ENCODE measurements around the gene ACTR1B. TPM values are rescaled to one million over a fixed set of nuclear protein-coding genes. Genes with fewer than 3 reads are reported as not detected.

Gene ACTR1B
- total RNA-seq, 4 donors from 2014 or later = 64.9 to 106 (median 76.3) TPM

DNA sequence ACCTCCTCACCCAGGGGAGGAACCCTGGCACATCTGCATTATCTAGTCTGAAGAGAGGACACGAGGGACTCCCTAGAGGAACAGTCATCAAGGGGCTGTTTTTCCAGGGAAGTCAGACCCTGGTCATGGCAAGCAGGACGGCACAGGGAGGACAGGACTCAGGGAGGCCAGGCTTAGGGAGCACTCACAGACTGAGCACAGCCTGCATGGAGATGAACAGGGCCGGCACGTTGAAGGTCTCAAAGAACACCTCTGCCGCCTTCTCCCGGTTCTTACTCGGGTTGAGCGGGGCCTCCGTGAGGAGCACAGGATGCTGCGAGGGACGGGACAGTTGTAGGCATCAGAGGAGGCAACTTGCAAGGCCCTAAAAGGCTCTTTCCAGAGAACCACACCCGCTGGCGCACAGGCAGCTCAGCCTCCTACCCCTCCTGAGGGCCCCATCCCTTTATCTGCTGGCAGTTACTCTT, 5.1 kb downstream of the ACTR1B start:
- DNase-seq = no peak
- no peaks in the 10 kb centered on the region for H3K27me3 ChIP-seq
- peaks cover 30 to 40% of the 10 kb centered on the region in 2 donors for H3K36me3 ChIP-seq
- 89 to 95% methylated on average over 13 of the region's 13 CpGs for WGBS, 2 donors
- TF ChIP-seq, protein P1, sequence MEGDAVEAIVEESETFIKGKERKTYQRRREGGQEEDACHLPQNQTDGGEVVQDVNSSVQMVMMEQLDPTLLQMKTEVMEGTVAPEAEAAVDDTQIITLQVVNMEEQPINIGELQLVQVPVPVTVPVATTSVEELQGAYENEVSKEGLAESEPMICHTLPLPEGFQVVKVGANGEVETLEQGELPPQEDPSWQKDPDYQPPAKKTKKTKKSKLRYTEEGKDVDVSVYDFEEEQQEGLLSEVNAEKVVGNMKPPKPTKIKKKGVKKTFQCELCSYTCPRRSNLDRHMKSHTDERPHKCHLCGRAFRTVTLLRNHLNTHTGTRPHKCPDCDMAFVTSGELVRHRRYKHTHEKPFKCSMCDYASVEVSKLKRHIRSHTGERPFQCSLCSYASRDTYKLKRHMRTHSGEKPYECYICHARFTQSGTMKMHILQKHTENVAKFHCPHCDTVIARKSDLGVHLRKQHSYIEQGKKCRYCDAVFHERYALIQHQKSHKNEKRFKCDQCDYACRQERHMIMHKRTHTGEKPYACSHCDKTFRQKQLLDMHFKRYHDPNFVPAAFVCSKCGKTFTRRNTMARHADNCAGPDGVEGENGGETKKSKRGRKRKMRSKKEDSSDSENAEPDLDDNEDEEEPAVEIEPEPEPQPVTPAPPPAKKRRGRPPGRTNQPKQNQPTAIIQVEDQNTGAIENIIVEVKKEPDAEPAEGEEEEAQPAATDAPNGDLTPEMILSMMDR (IDR thresholded peaks at IDR 0.05) = no peak
- TF ChIP-seq POLR2A (IDR thresholded peaks at IDR 0.05) = no peak
- no peak overlapping the region for H3K27ac ChIP-seq
- H3K9me3 ChIP-seq = no peaks in the 10 kb centered on the region
- intact Hi-C loops (cut with DNase I) = no loop called here
- peaks cover 12 to 20% of the 10 kb centered on the region in 2 donors for H3K4me1 ChIP-seq
- H3K4me3 ChIP-seq (replicated peaks in 1 of 3) = no peak overlapping the region

DNA sequence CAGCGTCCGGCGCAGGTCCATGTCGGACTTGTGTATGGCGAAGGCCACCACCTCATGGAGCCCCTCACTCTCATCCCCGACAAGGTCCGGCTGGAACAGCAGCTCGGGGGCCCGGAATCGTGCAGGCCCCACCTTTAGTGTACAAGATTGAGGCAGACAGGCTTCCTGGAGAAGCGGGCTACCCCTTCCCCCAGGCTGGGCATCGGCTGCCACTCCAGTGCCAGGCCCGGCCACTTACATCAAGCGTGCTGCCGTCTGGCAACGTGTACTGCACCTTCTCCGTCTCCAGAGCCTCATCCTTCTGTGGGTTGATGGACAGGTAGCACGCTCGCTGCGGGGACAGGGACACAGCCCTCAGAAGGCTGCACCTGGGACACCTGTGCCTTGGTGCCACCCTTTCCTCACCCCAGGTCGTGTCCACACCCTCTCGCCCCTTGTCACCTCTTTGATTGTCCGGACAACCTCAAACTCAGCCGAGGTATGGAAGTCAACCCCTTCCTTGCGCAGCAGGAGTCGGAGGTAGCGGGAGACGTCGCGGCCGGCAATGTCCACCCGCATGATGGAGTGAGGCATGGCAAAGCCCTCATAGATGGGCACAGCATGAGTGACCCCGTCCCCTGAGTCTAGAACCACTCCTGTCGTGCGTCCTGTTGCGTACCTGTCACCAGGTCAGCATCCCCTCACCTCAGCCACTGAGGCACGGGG, 5.7 kb downstream of the ACTR1B start:
- Histone ChIP-seq H3K4me3 (replicated peaks in 1 of 3) (no peak overlapping the region), H3K36me3 (peaks cover 30 to 40% of the 10 kb centered on the region in 2 donors), H3K9me3 (no peaks in the 10 kb centered on the region), H3K4me1 (peaks cover 12 to 20% of the 10 kb centered on the region in 2 donors), H3K27ac (no peak overlapping the region), H3K27me3 (no peaks in the 10 kb centered on the region)
- intact Hi-C loops (cut with DNase I) = no loop called here
- WGBS, 2 donors = 88 to 92% methylated on average over 21 to 34 of the region's 37 CpGs
- no peak for TF ChIP-seq POLR2A (IDR thresholded peaks at IDR 0.05)
- TF ChIP-seq, protein P1 (IDR thresholded peaks at IDR 0.05) = no peak
- DNase-seq = no peak

DNA sequence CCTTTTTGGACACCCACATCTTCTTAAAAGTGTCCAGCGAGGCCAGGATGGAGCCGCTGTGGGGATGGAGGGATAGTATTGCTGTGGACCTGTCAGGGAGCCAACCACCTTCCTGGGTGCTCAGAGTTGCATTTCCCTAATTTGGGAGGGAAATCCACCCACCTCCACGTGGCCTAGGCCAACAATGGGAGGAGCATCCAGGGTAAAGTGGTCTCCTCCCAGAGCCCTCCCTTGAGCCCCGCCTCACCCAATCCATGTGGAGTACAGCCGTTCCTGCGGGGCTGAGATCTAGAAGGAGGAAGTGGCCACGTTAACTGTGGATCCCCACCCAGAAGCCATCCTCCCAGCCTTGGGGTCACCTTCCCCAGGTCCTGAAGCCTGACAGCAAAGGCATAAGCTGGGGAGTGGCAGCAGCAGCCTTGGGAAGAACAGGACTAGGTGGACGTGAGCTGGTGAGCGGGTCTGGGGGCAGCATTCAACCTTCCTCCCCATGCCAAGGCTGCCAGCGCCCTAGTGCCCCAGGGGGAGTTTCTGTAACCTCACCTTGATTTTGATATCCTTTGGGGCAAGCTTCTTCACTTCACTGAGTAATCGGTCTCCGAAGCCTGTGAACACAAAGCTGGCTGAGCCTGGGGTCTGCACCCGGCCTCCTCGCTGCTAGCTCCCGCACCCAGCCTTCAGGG, 6.8 kb downstream of the ACTR1B start:
- no peak overlapping the region for H3K27ac ChIP-seq
- TF ChIP-seq, protein P1 (IDR thresholded peaks at IDR 0.05) = no peak
- no peak for TF ChIP-seq POLR2A (IDR thresholded peaks at IDR 0.05)
- no peaks in the 10 kb centered on the region for H3K27me3 ChIP-seq
- no peaks in the 10 kb centered on the region for H3K9me3 ChIP-seq
- peaks cover 30 to 40% of the 10 kb centered on the region in 2 donors for H3K36me3 ChIP-seq
- peaks cover 3 to 9% of the 10 kb centered on the region in 2 donors for H3K4me1 ChIP-seq
- intact Hi-C loops (cut with DNase I) = no loop called here
- DNase-seq = no peak
- 87 to 88% methylated on average over 10 to 15 of the region's 15 CpGs for WGBS, 2 donors
- no peak overlapping the region for H3K4me3 ChIP-seq (replicated peaks in 1 of 3)

DNA sequence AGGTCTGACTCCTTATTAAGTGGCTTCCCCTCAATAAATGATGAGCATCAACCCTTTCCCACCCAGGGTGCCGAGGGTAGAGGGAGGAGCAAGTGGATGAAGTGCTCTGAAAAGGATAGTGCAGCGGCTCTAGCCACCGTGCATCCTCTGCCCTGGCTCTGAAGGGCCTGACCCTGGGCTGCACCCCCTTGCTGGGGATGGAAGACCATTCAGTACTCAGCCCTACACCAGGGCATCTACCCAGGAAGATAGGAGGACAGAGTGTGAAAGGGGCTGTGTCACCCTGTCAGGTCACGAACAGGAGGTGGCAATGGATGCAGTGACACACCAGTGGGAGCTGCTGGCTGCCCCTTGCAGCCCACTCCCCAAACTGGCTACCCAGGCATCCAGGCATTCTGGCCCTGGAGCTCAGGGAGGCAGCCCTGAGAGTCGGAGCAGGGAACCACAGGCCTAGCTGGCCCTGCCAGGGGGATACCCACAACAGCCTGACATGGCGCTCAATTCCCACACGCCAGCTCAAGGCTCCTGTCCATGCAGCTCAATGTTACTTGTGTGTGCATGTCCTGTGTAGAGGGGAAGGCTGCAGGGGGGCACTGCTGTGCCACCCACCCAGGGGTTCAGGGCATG, 7.6 kb downstream of the ACTR1B start:
- DNase-seq = no peak
- no peak for TF ChIP-seq POLR2A (IDR thresholded peaks at IDR 0.05)
- TF ChIP-seq, protein P1 (IDR thresholded peaks at IDR 0.05) = no peak
- H3K36me3 ChIP-seq = peaks cover 30 to 40% of the 10 kb centered on the region in 2 donors
- peaks cover 0 to 7% of the 10 kb centered on the region in 2 donors for H3K4me1 ChIP-seq
- no peak overlapping the region for H3K27ac ChIP-seq
- intact Hi-C loops (cut with DNase I) = no loop called here
- H3K27me3 ChIP-seq = no peaks in the 10 kb centered on the region
- no peaks in the 10 kb centered on the region for H3K9me3 ChIP-seq
- no peak overlapping the region for H3K4me3 ChIP-seq (replicated peaks in 1 of 3)
- WGBS, 2 donors = 95 to 96% methylated on average over 6 to 7 of the region's 7 CpGs
